Cardiac fibroblast (primary cell): ENCODE results near the gene TNS1.

Source experiments
- DNase-seq, 2 donors: peaks; one replicate each; pipeline versions ENCODE4 v3.0.0 to v3.0.0-alpha.2; 2010; ENCODE audit warnings: low read depth in 2 of 2
- H3K4me3 ChIP-seq, 2 donors: replicated peaks in 1 of 2; 1 replicate in 1 of 2; 2 replicates in 1 of 2; pipeline ENCODE4 v1.5.1; 2011; ENCODE audit warnings: low read depth in 2 of 2, low read length in 2 of 2, mild to moderate bottlenecking in 2 of 2, moderate library complexity in 1 of 2
- CTCF ChIP-seq: IDR thresholded peaks from one replicate; pipeline ENCODE4 v1.5.1; 2011; ENCODE audit warnings: low read depth, mild to moderate bottlenecking, low read length, inconsistent platforms

The TNS1 gene

GRCh38 chr2:217910875-217911212 is 92.0 kb downstream of the TNS1 start:
- no peak overlapping the region for H3K4me3 ChIP-seq
- TF ChIP-seq CTCF: no peak
- DNase-seq: no peak

GRCh38 chr2:217909156-217909820 is 93.5 kb downstream of the TNS1 start:
- no peak for DNase-seq
- no peak overlapping the region for H3K4me3 ChIP-seq
- no peak for TF ChIP-seq CTCF

GRCh38 chr2:217908544-217908943 is 94.3 kb downstream of the TNS1 start:
- DNase-seq: no peak
- TF ChIP-seq CTCF: no peak
- H3K4me3 ChIP-seq: no peak overlapping the region

GRCh38 chr2:217907266-217907665 is 95.5 kb downstream of the TNS1 start:
- DNase-seq: no peak
- H3K4me3 ChIP-seq: no peak overlapping the region
- TF ChIP-seq CTCF: no peak

GRCh38 chr2:217906798-217907197 is 96.0 kb downstream of the TNS1 start:
- no peak overlapping the region for H3K4me3 ChIP-seq
- no peak for TF ChIP-seq CTCF
- DNase-seq: no peak

GRCh38 chr2:217905896-217906295 is 96.9 kb downstream of the TNS1 start:
- no peak for DNase-seq
- no peak for TF ChIP-seq CTCF
- no peak overlapping the region for H3K4me3 ChIP-seq

GRCh38 chr2:217905395-217905794 is 97.4 kb downstream of the TNS1 start:
- TF ChIP-seq CTCF: no peak

More at GRCh38 chr2:217905395-217905794, 97.4 kb downstream of the TNS1 start:
- no peak overlapping the region for H3K4me3 ChIP-seq
- DNase-seq: no peak
